GM18499 (cell line): ENCODE measurements around the gene SRGAP1.
"Not testable (repeated sequence)": the region's sequence is repeated elsewhere in the genome, so short reads cannot be mapped to it uniquely, and the experiment has no call there.

Experiments
- ATAC-seq: cut with Tn5 transposase; IDR thresholded peaks from one replicate; pipeline ENCODE4 v1.9.1; 2021; ENCODE audit warnings: moderate number of reproducible peaks; ENCODE audit not compliant: insufficient read depth, unreplicated experiment

Gene SRGAP1

GRCh38 chr12:64029013-64029857, 184.7 kb downstream of the SRGAP1 start:
- ATAC-seq, result no peak

- no peak for ATAC-seq
These were observed 185.7 kb downstream of the SRGAP1 start for GRCh38 chr12:64030155-64030554.

GRCh38 chr12:64034056-64034455, 189.6 kb downstream of the SRGAP1 start:
- ATAC-seq, result not testable (repeated sequence)

DNA sequence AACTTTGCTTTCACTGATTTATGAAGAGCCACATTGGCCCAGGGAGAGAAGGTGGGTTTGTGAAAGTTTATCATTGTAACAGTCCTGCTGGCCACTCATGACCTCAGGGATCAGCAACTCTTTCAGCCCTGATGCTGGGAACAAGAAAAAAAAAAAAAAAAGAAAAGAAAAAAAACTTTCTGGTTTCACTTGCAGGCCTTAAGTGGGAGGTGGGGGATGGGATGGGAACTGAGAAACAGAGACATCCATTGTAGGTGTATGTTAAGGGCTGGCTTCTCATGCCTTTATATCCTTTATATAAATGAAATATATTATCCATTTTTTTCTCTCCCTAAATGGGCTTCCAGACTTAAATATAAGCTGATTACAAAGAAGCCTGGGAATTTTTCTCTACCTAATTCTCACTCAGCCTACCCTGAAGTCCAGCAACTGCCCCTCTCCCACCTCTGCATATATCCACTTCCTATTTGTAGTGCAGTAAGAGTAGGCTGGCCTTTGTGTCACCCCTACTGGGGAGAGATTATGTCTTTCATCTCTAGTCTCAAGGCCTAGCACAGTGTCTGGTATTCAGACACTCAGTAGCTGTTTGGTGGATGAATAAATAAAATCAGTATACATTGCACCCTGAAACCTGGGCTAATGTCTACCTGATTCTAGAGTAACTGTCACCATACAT, 190.5 kb downstream of the SRGAP1 start:
- ATAC-seq, result no peak

DNA sequence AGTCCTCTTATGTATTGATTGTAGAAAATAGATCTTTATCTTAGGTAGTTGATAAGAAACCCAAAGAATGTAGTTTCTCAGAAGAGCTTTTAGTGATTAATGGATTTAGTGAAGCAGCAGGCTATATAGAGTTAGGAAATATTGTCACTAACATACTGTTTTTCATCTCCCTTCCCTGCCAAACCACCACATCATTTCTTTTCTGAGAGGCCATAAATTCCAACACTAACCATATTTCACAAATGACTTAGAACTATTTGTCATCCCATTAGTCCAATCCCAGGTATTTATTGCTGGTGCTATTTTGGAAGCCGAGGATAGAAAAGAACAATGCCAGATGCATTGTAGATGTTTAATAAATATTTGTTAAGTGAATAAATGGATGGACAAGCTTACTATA, 191.9 kb downstream of the SRGAP1 start:
- no peak for ATAC-seq

DNA sequence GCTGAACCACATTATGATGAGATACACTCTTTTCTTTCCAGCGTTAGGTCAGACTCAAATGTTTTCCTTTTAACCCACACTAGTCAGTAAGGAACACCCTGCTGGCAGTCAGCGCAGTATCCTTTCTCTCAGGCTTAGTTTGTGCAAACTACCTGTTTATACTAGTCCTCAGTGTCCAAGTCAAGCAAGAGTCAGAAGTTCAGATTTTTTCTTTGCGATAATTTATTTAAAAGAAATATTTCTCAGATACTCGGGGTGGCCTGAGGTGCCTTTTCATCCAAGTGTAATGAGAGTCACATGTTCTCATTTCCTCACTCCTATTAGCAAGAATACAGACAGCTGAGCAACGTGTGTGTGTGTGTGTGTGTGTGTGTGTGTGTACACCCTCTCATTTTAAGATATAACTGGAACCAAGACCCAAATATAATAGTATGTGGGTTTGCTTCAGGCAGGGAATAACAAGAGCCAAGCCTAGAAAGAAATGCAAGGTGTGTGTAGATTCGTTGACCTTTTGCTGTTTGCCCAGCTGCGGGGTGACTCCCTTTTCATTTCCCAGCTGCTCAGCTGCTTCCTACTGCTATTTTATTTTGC, 194.9 kb downstream of the SRGAP1 start:
- no peak for ATAC-seq

DNA sequence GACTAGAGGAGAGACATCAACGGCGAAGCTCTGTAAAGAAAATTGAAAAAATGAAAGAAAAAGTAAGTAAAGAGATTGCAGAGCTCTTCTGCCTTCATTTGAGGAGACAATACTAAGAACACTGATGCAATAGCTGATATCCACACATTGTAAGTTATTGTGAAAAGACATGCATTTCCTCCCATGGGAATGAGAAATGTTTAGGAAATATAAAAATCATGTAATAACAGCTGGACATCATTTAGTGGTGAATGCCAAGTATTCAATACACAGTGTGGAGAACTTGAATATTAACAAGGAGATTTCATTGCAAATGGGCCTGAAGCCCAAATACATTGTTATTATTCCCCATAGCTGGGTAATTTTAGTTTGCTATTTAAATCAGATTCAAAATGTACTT, 198.4 kb downstream of the SRGAP1 start:
- no peak for ATAC-seq

- no peak for ATAC-seq
These were observed 199.7 kb downstream of the SRGAP1 start for GRCh38 chr12:64044191-64044590.

DNA sequence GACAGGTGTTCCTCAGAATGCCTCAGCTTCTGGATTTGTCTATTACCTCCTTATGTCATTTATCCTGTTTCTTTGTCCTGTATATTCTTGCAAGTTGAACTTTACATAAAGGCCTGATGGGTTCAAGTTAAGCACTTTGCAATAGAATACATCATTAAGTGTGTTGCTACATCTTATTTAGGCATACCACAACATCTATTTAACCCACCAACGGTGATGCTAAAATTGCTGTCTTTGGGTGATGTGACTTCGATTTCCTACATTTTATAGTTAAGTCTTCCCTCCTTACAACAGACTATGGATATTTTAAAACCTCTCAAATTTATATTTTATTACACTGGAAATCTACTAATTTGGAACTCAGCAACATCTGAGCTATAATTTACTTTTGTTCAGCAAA, 206.6 kb downstream of the SRGAP1 start:
- no peak for ATAC-seq

DNA sequence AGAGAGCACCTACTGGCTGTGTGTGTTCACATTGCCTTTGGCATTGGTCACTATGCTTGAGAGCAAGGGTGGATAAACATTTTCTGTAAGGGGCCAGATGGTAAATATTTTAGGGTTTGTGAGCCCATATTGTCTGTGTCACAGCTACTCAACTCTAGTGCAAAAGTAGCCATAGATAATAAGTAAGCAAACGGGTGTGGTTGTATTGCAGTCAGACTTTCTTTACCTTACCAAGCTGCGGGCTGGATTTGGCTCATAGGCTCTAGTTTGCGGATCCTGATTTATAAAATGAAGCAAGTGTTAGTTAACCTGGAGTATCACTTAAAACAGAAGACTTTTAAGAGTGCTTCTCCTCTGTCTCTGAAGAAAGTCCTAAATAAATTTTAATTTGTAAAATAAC, 208.6 kb downstream of the SRGAP1 start:
- ATAC-seq, result no peak

DNA sequence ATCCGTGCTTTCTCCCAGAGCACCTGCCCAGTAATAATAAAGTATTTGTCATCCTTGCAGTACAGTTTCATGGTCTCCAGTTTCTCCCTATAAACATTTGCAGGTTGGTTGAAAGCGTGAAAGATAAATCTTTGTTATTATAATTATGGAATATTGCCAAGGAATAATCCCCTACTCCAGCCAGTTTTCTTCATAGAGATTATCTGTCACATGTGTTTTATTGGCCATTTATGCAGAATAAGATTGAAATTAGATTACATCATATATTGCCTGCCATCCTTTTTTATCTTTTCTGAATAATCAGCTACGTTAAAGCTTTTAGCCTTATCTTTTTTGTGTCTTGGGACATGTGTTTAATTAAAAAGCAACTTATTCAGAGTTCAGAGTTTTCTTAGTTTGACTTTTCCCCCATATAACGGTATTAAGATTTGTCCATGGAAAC, 209.6 kb downstream of the SRGAP1 start:
- ATAC-seq, result no peak

- no peak for ATAC-seq
These were observed 212.2 kb downstream of the SRGAP1 start for GRCh38 chr12:64056741-64057140.

GRCh38 chr12:64057706-64058105, 213.2 kb downstream of the SRGAP1 start:
- no peak for ATAC-seq

- ATAC-seq, result no peak
These were observed 214.2 kb downstream of the SRGAP1 start for GRCh38 chr12:64058541-64059265.

DNA sequence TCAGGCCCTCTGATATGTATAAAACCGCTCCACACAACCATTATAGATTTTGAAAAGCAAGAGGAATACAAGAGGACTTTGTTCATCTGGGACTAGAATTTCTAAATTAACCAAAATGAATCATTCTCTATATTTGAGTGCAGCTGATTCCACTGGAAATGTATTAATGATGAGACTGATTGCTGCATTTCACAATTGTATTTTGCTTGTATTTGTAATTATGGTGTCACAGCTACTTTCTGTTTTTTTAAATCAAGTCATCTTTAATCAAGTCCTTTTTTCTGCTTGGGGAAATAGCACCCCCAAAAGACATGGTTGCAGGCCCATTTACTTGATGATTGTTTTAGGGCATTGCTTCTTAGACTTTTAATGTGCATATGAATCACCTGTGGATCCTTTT, 215.2 kb downstream of the SRGAP1 start:
- no peak for ATAC-seq

GRCh38 chr12:64061868-64062375, 217.4 kb downstream of the SRGAP1 start:
- ATAC-seq, result no peak

GRCh38 chr12:64063121-64063520, 218.6 kb downstream of the SRGAP1 start:
- ATAC-seq, result no peak

GRCh38 chr12:64064240-64064639, 219.7 kb downstream of the SRGAP1 start:
- ATAC-seq, result no peak

- no peak for ATAC-seq
These were observed 220.2 kb downstream of the SRGAP1 start for GRCh38 chr12:64064706-64065105.

GRCh38 chr12:64065881-64066451, 221.5 kb downstream of the SRGAP1 start:
- no peak for ATAC-seq
